IPS DF 4.7 (cell line): ENCODE results near the gene FFAR4.

Source experiments
- DNase-seq: peaks from one replicate; pipeline ENCODE4 v3.0.0-alpha.2; 2013; ENCODE audit warnings: low spot score; ENCODE audit errors: extremely low read depth

Gene FFAR4

DNA sequence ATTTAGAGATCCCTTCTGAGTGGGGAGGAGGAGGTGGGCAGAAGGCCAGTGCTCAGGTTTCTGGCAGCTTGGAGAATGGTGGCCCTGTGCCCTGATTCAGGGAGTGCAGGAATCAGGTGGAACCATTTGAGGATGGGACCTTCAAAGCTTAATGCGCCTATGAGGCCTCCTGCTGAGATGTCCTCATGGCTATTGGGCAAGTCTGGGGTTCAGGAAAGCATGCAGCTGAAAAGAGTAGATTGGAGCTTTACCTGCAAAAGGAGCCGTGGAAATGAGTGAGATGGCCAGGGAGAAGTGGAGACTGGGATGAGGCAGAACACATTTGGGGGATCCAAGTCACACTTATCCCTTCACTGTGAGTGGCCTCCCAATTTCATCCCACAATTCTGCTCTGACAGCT is 6.1 kb downstream of the FFAR4 start:
- no peak for DNase-seq

DNA sequence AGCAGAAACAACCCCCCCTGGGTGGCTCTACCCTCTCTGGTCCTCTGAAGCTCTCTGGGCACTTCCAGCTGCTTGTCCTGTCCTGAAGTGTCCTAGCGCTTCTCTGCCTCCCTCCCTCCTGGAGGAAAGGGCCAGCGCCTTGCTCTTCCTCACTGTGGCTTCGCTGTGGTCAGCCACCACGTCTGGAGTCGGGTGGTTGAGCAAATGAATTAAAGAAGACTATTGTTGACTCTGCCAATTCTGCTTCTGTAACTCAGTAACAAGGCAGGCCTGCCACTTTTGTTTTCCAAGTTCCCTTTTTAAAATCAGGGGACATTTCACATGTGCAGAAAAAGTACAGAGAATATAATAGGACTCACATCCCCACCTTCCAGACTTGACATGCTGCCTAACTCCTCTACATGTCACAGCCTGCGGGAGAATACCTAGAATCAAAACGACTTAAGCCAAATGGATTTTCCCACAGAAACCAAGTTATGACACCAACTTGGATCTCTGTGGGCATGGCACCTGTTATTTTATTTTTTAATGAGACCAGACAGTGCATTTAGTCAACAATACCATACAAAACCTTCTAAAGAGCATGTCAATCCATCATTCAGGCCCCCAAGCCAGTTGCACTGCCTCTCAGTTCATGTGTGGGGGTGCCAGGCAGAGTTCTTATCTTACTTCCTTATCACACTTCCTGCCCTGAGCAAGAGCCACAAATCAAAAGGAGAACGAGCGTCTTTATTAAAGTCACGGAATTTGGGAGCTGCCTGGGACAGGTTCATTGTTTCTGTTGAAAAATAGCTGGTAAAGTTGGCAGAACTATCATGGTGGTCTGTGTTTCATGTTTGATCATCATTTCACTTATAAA is 6.8 kb downstream of the FFAR4 start:
- no peak for DNase-seq

DNA sequence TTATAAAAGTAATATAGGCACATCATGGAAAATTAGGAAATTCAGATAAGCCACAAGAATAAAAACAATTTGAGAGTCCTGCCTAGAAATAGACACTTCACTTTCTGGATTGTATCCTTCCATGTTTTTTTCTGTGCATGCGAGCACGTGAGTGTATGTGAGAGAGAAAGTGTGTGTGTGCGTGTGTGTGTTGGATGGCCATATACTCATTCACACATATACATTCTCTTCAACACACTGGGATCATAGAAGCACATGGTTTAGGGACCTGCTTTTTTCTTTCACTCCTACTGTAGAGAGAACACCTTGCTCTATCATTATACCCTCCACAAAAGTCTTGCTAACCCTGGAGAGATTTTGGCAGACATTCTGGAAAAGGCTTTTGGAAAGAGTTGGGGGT is 7.5 kb downstream of the FFAR4 start:
- no peak for DNase-seq

DNA sequence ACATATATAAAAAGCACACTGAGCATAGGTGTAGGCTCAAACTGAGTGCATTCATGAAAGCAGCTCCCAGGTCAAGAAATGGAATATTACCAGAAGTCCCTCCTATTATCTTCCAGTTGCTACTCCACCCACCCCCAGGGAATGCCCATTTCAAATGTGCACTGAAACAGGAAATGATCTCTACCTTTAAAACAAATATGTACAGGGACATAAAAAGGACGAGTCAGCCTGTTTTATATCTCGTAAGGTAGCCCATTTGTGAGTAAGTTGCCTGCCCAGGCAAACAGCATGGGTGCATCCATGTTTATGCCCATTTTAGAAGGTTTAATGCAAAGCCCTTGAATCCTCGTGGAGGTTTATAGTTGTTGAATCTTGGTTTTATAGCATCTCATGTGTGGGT is 10.4 kb downstream of the FFAR4 start:
- DNase-seq, result no peak

DNA sequence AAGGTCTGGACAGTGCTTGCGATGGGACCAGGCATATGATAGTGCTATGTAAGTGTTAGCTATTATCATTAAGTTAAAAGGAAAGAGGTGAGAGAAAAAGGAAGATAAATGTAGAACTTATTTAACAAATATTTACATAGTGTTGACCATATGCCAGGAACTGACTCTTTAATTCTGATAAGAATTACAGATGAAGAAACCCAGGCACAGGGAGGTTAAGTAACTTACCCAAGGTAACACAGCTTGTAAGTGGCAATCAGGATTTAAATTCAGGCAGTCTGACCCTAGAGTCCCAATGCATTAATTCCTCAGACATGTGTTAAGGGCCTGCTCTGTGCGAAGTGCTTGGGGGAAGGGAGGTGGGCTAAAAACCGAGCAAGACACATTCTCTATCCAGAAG is 11.1 kb downstream of the FFAR4 start:
- no peak for DNase-seq

DNA sequence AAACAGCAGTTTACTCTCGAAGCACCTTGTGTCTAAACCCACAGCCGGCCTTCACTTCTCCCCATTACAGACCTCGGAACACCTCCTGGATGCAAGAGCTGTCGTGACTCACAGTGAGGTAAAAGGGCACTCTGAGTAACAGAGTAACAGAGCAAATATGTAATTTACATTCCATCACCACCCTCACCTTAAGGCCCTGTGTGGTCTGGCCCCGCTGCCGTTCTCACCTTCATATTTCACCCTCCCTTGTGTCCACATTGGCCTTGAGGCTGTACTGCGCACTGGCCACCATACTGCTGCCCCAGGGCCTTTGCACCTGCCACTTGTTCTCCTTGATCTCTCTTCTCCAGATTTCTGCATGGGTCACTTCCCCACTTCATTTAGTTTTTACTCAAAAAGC is 12.6 kb downstream of the FFAR4 start:
- DNase-seq, result no peak

DNA sequence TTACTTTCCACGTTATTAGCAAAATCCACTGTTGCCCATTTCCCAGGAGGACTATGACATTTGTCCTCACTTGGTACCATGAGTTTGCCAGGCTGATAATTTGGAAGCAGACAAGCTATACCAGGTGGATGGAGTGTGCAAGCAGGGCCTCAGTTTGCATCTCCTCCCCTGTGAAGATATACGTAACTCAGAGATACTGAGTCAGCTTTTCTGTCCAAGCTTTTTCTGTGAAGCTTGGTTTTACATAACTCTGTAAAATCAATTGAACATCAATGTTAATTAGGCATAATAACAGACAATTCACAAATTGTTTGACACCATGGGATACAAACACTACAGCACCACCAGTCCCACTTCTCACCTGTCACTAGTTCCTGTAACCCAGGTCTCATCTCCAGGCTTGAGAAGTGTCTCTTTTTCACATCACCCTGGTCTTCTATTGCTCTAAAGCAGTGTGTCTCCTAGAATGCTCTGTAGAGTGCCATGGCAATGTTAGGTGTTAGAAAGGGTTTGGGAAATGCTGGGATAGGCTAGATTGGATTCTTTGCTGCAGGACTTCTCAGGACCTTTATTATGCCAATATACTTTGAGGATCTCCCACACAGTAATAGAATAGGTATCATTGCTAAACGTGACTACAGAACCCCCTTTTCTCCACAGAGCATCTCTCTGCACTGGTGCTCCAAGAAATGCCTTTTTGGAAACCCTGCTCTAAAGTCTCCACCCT is 13.7 kb downstream of the FFAR4 start:
- DNase-seq, result no peak

DNA sequence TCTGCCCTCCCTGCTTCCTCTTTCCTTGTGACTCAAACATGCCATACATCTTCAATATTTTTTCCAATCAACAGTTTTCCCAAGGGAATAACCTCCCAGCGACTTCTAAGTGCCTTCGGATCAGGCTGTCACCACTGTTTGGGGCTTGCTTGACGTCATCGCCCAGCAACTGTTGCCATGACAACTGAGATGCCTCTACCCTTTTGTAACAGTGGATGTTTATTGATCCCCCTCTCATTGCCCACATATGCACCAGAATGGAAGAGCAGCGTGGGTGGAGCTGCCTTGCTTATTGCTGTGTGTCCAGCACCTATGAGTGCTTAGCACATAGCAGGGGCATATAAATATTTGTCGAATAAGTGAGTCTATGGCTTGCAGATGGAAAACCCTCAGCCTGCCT is 14.4 kb downstream of the FFAR4 start:
- no peak for DNase-seq

DNA sequence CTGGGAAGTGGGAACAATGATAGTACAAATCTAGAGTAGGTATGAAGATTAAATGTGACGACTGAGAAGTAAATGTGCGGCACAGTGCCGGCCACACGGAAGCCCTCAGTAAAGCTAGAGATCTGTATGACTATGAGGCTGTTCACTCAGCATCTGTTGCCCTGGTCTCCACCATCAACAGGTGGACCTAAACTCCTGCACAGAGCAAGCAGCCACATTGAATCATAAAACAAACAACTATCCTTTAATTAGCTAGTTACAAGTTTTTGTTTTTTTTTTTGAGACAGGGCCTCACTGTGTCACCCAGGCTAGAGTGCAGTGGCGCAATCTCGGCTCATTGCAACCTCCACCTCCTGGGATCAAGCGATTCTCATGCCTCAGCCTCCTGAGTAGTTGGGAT is 18.0 kb downstream of the FFAR4 start:
- DNase-seq, result no peak

DNA sequence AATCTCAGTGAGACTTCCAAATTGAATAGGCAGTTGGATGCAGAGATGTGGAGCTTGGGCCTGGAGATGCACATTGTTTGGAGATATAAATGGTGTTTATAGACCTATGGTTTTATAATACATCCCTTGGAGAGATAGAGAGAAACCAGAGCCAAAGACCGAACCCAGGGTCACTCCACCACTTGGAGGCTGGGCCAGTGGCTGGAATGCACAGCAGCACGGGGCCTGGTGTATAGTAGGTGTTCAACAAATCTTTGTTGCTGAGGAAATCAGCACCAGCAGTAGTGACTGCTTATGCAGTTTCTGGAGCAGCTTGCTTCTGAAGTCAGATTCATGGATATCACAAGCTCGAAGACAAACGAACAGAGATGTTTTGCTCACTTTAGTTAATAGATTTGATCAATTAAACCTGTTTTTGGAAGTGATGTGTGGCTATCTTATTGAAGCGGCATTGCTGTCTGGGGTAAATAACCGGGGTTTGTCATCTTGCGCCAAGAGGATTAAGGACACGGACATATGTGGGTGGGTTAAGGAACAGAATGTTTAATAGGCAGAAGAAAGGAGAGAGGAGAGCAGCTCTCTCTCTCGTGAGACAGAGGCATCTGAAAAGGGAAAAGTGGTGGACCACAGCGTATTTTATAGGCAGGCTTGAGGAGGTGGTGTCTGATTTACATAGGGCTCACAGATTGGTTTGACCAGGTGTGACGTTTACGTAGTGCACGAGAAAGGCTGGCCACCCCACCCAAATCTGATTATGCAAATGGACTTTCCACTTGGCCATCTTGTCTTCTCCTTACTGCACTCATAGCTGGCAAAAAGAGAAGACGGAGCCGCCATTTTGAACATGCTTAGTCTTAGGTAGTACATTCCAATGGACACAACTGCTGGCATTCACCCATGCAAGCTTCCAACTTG is 23.4 kb downstream of the FFAR4 start:
- DNase-seq, result no peak

DNA sequence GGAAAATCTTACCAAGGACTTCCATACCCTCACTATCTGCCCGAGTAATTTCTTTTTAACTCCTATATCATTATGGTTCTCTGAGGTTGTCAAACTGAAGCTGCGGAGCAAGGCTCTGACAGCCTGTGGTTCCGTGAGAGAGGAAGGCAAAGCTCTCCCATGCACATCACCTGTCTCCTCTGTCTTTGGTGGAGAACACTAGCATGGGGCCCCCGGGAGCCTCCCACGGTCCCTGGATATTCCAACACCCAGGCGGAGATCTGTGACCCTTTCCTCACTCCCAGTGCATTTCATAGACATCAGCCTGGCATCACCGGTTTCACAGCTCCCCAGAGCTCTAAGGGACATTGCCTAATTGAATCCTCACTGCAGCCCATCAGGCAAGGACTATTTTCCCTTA is 24.2 kb downstream of the FFAR4 start:
- DNase-seq, result no peak

DNA sequence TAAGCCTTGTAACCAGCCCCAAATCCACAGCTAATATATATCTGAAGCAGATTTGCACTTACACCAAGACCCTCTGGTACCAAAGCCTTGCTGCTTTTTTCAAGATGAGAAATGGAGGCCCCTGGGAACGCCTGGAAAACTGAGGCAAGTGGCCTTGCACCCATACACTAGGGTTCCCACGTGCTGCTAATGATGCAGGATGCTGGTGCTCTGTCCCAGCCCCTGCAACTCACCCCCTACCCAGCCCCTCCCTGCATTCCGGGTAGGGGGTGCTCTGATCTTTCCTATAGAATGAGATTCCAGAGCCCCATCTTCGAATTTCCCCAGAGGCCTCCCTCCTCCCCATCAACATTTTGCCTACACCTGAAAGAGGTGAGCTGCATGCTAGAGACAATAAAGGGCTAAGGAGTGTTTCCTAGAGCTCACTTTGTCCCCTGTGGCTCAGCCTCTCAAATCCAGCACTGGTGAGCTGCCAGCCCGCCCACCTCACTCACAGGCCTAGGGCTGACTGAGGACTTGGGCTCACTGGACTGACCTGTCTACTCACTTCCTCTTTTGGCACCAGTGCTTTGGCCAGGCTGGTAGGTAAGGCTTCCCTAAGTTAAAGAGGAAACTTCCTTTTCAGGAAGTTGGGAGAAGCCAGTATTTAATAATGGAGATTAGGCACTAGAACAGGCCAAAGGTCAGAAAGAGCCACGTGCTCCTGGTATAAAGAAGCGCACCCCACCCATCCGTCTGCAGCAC is 24.8 kb downstream of the FFAR4 start:
- no peak for DNase-seq

DNA sequence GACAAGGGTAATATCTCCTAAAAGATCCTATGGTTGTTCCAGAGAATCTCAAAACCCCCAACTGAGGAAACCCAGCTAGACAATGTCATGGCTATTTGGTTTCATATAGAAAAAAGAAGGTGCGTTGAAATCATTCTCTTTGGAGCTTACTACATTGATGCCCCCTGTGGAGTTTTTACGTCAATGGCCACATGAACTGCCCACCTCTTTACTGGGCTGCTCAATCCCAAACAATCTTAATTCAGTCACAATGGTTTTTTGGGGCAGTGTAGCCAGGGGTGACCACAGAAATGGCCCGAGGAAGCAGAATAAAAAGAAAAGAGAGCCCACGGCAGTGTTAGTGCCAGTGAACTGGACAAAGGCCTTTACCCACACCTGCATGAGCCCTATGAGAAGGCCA is 26.8 kb downstream of the FFAR4 start:
- no peak for DNase-seq

DNA sequence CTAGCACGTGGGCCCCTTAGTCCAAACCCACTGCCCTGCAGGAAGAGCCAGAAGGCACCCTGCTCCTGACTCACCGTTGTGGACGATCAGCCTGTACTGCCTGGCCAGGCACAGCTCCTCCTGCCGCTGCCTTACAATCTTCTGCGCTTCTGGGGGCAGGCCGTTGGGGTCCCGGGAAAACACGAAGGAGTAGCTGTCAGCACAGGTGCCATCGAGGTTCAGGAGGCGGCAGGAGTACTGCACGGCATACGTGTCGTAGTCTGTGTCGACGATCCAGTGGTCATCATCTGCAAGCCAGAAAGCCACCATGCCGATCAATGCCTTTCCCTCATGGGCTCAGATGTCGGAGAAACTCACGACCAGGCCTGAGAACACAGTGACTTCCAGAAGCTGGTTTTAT is 27.3 kb downstream of the FFAR4 start:
- DNase-seq, result no peak

DNA sequence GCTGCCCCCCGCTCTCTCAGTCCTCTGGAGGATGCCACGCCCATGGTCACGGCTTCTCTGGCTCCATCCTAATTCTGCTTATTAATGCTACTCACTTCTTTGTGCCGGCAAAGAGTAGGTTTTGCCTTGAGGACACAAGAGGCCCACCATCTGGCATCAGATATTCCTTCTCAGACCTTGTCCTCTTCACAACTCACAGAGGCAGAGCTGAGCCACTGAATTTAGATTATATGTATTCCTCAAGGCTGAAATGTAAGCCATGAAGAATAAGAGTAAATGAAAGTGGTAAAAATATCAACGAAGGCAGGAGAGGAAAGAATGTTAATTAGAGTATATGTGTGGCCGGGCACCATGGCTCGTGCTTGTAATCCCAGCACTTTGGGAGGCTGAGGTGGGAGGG is 28.1 kb downstream of the FFAR4 start:
- no peak for DNase-seq

DNA sequence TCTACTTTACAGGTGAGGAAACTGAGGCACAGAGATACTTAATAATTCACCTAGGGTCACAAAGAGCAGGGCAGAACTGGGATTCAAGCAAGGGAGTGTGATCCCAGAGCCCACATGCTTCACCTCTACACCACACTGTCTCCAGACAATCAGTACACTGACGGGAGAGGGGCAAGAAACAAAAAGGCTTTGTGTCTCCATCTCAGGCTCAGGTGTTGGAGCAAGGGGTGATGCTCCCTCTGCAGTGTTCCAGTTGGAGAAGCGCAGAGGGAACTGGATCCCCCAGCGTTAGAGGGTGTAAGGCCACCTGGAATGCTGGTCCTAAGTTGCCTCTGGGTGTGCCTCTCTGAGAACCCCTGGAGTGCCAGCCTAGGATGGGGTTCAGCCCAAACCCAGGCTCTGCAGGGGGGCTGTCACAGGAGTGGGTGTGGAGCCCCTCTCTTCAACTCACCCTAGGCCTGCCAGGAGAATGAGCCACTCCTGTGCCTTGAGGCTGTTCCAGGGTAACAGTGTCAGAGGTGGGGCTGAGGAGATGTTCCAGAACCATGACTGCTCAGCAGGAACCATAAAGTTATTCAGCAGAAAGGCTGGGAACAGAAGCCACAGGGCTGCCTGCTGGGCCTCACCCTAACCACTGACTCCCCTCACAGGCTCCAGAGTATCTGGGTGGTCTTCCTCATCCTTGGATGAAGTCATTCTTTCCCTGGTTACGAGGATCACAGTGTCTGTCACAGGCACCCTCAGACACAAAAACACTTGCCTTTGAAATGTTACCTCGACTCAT is 29.1 kb downstream of the FFAR4 start:
- no peak for DNase-seq

DNA sequence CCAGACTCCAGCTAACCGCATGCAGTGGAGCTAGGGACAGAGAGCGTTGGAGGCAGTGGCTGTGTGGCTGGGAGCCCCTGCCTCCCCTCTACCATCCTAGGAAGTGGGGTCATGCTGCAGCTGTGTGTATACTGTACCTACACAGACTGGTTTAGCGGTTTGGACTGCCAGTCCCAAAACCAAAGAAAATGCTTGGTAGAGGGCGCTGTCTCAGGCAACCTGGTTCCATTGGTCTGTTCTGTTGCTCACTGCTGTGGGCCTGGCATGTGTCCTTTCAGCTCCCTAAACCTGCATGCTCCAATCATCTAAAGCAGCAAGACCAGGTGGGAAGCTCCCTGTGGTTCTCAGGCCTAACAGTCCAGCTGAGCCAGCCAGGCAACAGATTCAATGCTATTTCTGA is 30.1 kb downstream of the FFAR4 start:
- peak; percentile 19 for DNase-seq

DNA sequence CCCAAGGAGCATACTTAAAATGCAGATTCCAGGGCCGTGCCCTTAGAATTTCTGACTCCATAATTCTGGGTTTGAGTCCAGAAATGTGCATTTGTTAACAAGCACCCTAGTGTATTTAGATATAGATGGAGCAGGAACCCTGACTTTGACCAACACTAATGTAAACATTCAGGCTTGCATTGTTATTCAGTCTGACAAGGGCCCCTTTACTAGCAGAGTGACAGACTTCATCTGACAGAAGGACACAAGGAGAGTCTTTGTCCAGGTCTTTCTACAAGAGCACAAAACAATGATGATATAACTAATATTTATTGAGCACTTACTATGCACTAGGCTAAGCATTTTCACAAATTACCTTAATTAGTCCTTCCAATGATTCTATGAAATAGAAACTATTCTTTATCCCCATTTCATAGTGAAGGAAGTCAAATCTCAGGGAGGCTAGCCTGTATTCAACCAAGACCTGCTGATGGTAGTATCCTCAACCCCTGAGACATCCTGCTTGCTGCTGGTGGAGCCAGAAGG is 30.7 kb downstream of the FFAR4 start:
- no peak for DNase-seq

DNA sequence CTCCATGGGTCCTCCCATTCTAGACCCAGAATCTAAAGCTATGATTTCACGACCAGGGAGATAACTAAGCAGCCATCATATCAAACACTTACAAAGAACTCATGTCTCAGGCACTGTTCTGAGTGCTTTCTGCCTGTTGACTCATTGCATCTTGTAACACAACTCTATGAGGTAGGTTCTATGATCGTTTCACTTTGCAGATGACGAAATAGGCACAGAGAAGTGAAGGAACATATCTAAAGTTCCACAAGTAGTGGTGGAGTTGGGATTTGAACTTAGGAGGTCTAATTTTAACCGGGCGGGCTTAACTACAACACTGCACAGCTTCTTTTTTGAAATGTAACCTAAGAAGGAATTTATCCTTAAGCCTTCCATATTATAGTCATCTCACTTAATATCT is 31.7 kb downstream of the FFAR4 start:
- DNase-seq, result no peak

DNA sequence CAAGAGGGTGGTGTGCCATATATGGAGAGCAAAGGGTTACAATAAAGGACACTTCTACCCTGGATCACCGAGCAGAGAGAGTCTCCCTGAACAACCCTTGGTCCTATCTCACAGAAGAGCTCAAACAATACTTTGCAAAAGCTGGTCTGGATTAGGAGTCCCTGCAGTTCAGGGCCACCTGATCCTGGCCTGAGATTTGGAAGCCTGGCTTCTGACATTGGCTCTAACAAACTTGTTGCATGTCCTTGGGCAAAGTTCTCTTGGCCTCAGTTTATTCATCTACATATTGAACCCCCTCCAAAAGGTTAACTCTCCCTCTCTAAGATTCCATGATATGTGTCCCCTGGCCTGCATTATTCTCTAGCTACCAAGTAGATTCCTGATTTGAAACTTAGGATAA is 32.9 kb downstream of the FFAR4 start:
- no peak for DNase-seq
